Activated naive CD8-positive, alpha-beta T cell treated with anti-CD3 and anti-CD28 coated beads, Interleukin-2, amount 50 U/mL, for 24 hours (primary cell): ENCODE results near the gene CEP85.

Experiments used
- ATAC-seq: fragments of 150-1000 bp; cut with Tn5 transposase; one replicate; pipeline ENCODE4 v1.10.0; 2021
- DNase-seq: peaks from one replicate; pipeline ENCODE4 v3.0.0; 2021
- H3K27ac Mint-ChIP-seq: one replicate; pipeline ENCODE4 v1.8.0; 2021; ENCODE audit warnings: mild to moderate bottlenecking, mixed read lengths
- H3K27me3 Mint-ChIP-seq: one replicate; pipeline ENCODE4 v1.8.0; 2021; ENCODE audit warnings: mixed read lengths
- H3K36me3 Mint-ChIP-seq: one replicate; pipeline ENCODE4 v1.8.0; 2021; ENCODE audit warnings: low read depth, mixed read lengths
- H3K4me1 Mint-ChIP-seq: one replicate; pipeline ENCODE4 v1.8.0; 2021; ENCODE audit warnings: mixed read lengths
- H3K4me3 Mint-ChIP-seq: one replicate; pipeline ENCODE4 v1.8.0; 2021; ENCODE audit warnings: mild to moderate bottlenecking, moderate library complexity, mixed read lengths
- H3K9me3 Mint-ChIP-seq: one replicate; pipeline ENCODE4 v1.8.0; 2021; ENCODE audit warnings: mixed read lengths

The CEP85 gene

DNA sequence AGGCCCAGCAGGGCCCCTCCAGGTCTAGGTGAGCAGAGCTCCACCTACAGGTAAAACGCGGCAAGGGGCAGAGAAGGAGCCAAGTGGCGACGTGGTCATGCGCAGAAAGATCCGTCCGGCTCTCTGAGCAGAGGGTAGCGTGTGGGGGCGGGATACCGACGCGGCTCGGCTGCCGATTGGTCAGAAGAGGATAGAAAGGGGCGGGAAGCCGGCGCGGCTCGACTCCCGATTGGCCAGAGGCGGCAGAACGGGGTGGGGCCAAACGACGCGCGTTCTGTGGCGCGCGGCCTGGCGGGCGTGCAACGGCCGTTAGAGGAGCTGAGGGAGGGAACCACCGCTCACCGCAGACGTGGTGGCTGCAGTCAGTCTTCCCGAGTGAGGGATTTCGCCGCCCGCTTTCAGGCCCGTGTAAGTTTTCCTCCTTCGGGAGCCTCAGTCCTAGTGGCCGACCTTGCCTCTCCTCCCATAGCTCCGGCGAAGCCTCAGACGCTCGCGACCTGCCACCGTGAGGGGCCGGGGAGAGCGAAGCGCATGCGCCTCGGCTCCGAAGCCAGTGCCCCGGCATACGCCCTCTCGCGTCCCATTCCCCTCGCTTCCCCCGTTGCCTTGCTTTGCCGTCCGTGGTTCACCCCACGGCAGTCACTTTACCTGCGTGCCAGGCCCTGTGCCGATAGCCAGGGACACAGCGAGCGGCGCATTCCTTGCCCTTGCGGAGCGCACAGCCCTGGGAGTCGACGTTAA, at the start of gene CEP85:
Gene CEP85, plus strand, starts transcription at position 298 of the 741 bp plus-strand sequence. CDS start 5,584 bp downstream, outside the sequence.
- Mint-ChIP-seq H3K27me3 (peaks cover 2% of the 10 kb centered on the region), H3K4me3 (peak within 1 kb of the TSS; percentile 99), H3K4me1 (peaks cover 36% of the 10 kb centered on the region), H3K9me3 (no peaks in the 10 kb centered on the region), H3K27ac (peak within 1 kb of the TSS; percentile 95), H3K36me3 (peaks cover 26% of the 10 kb centered on the region)
- DNase-seq = peak; percentile 99
- peak; percentile 94 for ATAC-seq

DNA sequence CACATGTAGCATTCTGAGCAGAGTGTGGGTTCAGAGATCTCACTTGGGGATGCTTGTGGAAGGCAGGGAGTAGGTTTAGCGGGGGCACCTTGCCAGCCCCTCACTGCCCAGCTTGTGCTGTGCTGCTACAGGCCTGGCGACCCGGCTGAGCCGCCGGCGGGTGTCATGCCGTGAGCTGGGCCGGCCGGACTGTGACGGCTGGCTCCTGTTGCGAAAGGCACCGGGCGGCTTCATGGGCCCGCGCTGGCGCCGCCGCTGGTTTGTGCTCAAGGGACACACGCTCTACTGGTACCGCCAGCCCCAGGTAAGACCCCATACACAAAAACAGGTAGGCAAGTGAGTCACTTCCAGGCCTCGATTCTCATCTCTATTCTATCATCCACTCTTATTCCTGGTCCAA, 49.1 kb upstream of the CEP85 start:
- Mint-ChIP-seq H3K4me3 (no peak overlapping the region), H3K4me1 (peaks cover 5% of the 10 kb centered on the region), H3K27me3 (no peaks in the 10 kb centered on the region), H3K36me3 (no peaks in the 10 kb centered on the region), H3K9me3 (no peaks in the 10 kb centered on the region), H3K27ac (no peak overlapping the region)
- no peak for DNase-seq
- no peak for ATAC-seq

DNA sequence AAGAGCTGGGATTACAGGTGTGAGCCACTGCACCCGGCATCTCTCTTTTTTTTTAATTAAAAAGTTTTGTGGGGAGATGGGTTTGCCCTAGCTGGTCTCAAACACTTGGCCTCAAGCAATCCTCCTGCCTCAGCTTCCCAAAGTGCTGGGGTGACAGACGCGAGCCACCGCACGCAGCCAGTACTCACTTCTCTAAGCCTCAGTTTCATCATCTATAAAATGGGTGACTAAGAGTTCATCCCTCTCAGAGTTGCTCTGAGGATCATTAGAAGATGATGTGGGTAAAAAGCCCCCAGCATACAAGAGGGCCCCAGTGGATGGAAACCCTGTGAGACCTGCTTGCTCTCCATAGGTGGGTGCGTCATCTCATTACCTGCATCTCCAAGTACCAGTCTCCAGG, 46.1 kb upstream of the CEP85 start:
- H3K4me3 Mint-ChIP-seq = no peak overlapping the region
- no peaks in the 10 kb centered on the region for H3K36me3 Mint-ChIP-seq
- no peaks in the 10 kb centered on the region for H3K9me3 Mint-ChIP-seq
- H3K27me3 Mint-ChIP-seq = no peaks in the 10 kb centered on the region
- H3K27ac Mint-ChIP-seq = no peak overlapping the region
- peaks cover 10% of the 10 kb centered on the region for H3K4me1 Mint-ChIP-seq
- DNase-seq (no peak), ATAC-seq (no peak)

GRCh38 chr1:26188477-26188876, 45.5 kb upstream of the CEP85 start:
- ATAC-seq (no peak), DNase-seq (no peak)
- Mint-ChIP-seq H3K27ac (no peak overlapping the region), H3K36me3 (no peaks in the 10 kb centered on the region), H3K27me3 (no peaks in the 10 kb centered on the region), H3K4me1 (peaks cover 10% of the 10 kb centered on the region), H3K9me3 (no peaks in the 10 kb centered on the region), H3K4me3 (no peak overlapping the region)

GRCh38 chr1:26189331-26189730, 44.7 kb upstream of the CEP85 start:
- DNase-seq = no peak
- Mint-ChIP-seq H3K27me3 (no peaks in the 10 kb centered on the region), H3K36me3 (no peaks in the 10 kb centered on the region), H3K9me3 (no peaks in the 10 kb centered on the region), H3K4me1 (peaks cover 10% of the 10 kb centered on the region), H3K27ac (no peak overlapping the region), H3K4me3 (no peak overlapping the region)
- no peak for ATAC-seq

DNA sequence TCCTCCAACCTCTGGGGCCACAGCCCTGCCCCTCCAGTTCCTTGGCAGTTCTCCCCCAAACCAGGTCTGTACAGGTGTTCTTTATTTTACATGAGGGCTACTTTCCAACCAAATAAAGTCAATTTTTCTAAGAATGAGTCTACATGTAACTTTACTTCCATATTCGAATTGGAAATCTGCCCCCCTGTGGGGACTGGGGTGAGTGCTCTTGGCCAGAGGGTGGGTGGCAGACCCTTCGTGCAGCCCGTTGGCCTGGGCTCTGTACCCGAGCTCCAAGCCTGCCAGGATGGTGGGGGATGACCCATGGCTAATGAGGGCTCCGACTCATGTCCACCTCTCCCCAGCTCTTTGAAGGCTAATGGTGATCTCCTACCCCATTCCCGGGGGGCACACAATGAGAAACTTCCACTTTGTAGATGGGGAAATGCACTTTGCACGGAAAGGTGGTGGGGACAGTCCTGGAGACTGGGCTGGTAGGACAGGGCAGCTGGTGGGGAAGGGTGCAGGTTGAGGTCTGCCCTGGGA, 44.2 kb upstream of the CEP85 start:
- ATAC-seq = no peak
- Mint-ChIP-seq H3K4me1 (peaks cover 10% of the 10 kb centered on the region), H3K9me3 (no peaks in the 10 kb centered on the region), H3K4me3 (no peak overlapping the region), H3K36me3 (no peaks in the 10 kb centered on the region), H3K27ac (no peak overlapping the region), H3K27me3 (no peaks in the 10 kb centered on the region)
- no peak for DNase-seq

DNA sequence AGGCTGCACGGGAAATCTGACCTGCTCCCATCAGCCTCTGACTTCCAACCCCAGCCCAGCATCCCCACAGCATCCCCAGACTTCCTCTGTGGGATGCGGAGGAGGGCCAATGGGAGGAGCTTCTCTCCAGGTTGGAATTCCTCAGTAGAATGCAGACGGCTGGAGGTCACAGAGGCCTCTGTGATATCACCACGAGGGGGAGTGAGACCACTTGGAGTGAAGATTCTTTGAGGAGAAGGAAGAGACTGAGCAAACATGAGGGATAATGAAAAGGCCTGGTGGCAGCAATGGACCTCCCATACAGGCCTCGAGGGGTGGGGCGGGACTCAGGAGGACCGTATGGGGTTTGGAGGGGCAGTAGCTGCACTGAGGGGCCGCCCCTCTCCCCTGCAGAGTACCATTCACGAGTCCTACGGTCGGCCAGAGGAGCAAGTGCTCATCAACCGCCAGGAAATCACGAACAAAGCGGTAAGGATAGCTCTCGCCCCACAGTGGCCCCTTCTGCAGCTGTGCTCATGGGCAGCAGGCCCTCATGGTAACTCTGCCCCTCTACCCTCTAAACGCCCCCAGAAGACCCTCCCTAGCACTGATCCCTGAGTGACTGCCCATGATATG, 43.5 kb upstream of the CEP85 start, which contains the start of gene CATSPER4:
Gene CATSPER4, plus strand, starts transcription at position 230 of the 615 bp plus-strand sequence. Its CDS starts 26 bp downstream, at position 256.
- no peak for DNase-seq
- Mint-ChIP-seq H3K4me1 (peaks cover 10% of the 10 kb centered on the region), H3K27me3 (no peaks in the 10 kb centered on the region), H3K27ac (peak within 1 kb of the TSS; percentile 16), H3K36me3 (no peaks in the 10 kb centered on the region), H3K9me3 (no peaks in the 10 kb centered on the region), H3K4me3 (no peak within 1 kb of the TSS)
- no peak for ATAC-seq

DNA sequence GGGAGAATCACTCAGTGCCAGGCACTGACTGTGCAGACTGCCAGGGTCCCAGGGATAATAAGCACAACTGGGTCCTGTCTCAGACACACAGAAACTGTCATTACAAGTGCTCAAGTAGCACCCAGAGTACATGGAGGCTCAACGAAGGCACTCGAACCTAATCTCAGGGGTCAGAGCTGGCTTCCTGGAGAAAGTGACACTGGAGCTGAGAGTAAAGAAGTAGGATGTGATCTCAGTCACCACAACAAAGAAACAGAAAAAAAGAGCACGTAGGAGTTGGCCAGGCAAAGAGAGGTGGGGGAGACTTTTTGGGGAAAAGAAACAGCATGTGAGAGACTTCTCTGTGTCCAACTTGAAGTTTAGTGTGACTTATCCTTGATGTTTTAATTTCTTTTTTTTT, 42.3 kb upstream of the CEP85 start:
- no peak for DNase-seq
- Mint-ChIP-seq H3K9me3 (no peaks in the 10 kb centered on the region), H3K4me1 (peaks cover 10% of the 10 kb centered on the region), H3K4me3 (peak overlapping the region; percentile 19), H3K36me3 (no peaks in the 10 kb centered on the region), H3K27ac (peak overlapping the region; percentile 16), H3K27me3 (no peaks in the 10 kb centered on the region)
- ATAC-seq = peak; percentile 76

DNA sequence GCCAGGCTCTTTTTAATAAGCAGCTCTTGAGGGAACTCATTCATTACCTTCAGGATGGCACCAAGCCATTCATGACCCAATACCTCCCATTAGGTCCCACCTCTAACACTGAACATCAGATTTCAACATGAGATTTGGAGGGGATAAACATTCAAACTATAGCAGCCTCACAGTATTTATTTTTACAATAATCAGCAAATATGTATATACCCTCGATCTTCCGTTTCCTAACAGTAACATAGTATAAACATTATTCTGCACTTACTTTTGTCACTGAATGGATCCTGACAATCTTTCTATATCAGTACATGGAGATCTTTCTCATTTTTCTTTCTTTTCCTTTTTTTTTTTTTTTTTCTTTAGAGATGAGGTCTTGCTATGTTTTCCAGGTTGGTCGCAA, 38.2 kb upstream of the CEP85 start:
- Mint-ChIP-seq H3K9me3 (no peaks in the 10 kb centered on the region), H3K27ac (no peak overlapping the region)
- ATAC-seq = no peak

GRCh38 chr1:26197301-26197700, 36.7 kb upstream of the CEP85 start:
- no peaks in the 10 kb centered on the region for H3K9me3 Mint-ChIP-seq
- no peak overlapping the region for H3K4me3 Mint-ChIP-seq
- ATAC-seq (no peak), DNase-seq (no peak)
- H3K36me3 Mint-ChIP-seq = no peaks in the 10 kb centered on the region
- no peaks in the 10 kb centered on the region for H3K27me3 Mint-ChIP-seq
- H3K4me1 Mint-ChIP-seq = peaks cover 19% of the 10 kb centered on the region
- no peak overlapping the region for H3K27ac Mint-ChIP-seq

More for the DNA sequence above, 38.2 kb upstream of the CEP85 start:
- Mint-ChIP-seq H3K36me3 (no peaks in the 10 kb centered on the region), H3K4me1 (peaks cover 13% of the 10 kb centered on the region), H3K4me3 (no peak overlapping the region), H3K27me3 (no peaks in the 10 kb centered on the region)
- no peak for DNase-seq

GRCh38 chr1:26197813-26198212, 36.2 kb upstream of the CEP85 start:
- ATAC-seq (no peak), DNase-seq (no peak)
- no peak overlapping the region for H3K27ac Mint-ChIP-seq
- no peaks in the 10 kb centered on the region for H3K9me3 Mint-ChIP-seq
- peaks cover 21% of the 10 kb centered on the region for H3K4me1 Mint-ChIP-seq
- no peak overlapping the region for H3K4me3 Mint-ChIP-seq
- H3K36me3 Mint-ChIP-seq = no peaks in the 10 kb centered on the region
- no peaks in the 10 kb centered on the region for H3K27me3 Mint-ChIP-seq

GRCh38 chr1:26200413-26200812, 33.6 kb upstream of the CEP85 start:
- H3K9me3 Mint-ChIP-seq = no peaks in the 10 kb centered on the region
- no peaks in the 10 kb centered on the region for H3K27me3 Mint-ChIP-seq
- no peak for ATAC-seq
- no peaks in the 10 kb centered on the region for H3K36me3 Mint-ChIP-seq
- H3K27ac Mint-ChIP-seq = no peak overlapping the region
- H3K4me1 Mint-ChIP-seq = peaks cover 21% of the 10 kb centered on the region
- DNase-seq = no peak
- no peak overlapping the region for H3K4me3 Mint-ChIP-seq

DNA sequence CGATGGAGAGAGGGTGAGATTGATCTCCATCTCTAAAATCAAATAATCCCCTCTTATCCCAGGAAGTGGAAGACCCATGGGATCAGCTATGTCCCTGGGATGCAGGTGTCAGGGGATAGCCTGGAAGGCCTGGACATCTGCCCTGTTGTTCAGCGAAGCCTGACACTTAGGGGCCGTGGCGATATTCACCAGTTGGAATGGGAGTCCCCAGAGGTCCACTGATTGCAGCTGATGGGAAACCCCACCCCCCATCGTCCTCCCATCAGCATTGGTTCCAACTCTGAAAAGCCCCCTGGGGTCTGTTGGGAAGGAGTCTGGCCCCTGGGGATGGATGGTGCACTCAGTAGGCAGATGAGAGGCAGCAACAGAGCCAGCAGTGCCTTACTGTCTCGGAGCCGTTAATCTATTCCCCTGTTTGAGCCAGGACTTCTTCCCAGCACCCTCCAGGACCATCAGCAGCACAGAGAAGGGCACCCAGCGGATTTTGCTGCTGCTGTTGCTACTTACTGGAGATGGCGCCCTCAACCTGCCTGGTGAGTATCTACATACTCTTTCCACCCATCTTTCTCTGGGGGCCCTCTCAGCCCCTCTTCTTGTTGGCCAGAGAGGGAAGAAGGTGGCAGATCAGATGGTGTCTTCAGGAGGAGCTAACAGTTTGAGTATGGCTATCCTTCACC, 30.2 kb upstream of the CEP85 start:
- H3K4me1 Mint-ChIP-seq = peaks cover 21% of the 10 kb centered on the region
- H3K27me3 Mint-ChIP-seq = no peaks in the 10 kb centered on the region
- H3K4me3 Mint-ChIP-seq = no peak overlapping the region
- H3K36me3 Mint-ChIP-seq = no peaks in the 10 kb centered on the region
- ATAC-seq = no peak
- no peaks in the 10 kb centered on the region for H3K9me3 Mint-ChIP-seq
- no peak overlapping the region for H3K27ac Mint-ChIP-seq
- no peak for DNase-seq

- Mint-ChIP-seq H3K4me1 (no peaks in the 10 kb centered on the region), H3K36me3 (no peaks in the 10 kb centered on the region), H3K27me3 (no peaks in the 10 kb centered on the region), H3K27ac (no peak overlapping the region), H3K4me3 (no peak overlapping the region), H3K9me3 (no peaks in the 10 kb centered on the region)
- DNase-seq = no peak
- no peak for ATAC-seq
These were observed 23.7 kb upstream of the CEP85 start for GRCh38 chr1:26210147-26210870.
